DND-41 (cell line): Measurements from ENCODE around the gene ADD2.
A peak's percentile ranks its signal among the peaks of the same experiment; 100 is the strongest.

Source experiments
- ATAC-seq: fragments of 200-7000 bp; cut with Tn5 transposase; 3 replicates; pipeline ENCODE4 v1.9.1; 2021; ENCODE audit warnings: low read depth; ENCODE audit not compliant: insufficient read depth
- DNase-seq: peaks from one replicate; pipeline ENCODE4 v3.0.0-alpha.2; 2020
- H2AFZ ChIP-seq: 2 replicates; pipeline ENCODE4 v1.6.0; 2012; ENCODE audit warnings: low read depth, low read length
- H3K27ac ChIP-seq: 2 replicates; pipeline ENCODE4 v1.5.1; 2012; ENCODE audit warnings: low read length, inconsistent platforms
- H3K27me3 ChIP-seq: fragments of 200-600 bp; sonication (generic); 2 replicates; pipeline ENCODE4 v1.6.0; 2012; ENCODE audit warnings: low read length, mild to moderate bottlenecking, inconsistent platforms; ENCODE audit not compliant: insufficient read depth, poor library complexity
- H3K36me3 ChIP-seq: 2 replicates; pipeline ENCODE4 v1.5.1; 2012; ENCODE audit warnings: low read length, inconsistent platforms; ENCODE audit not compliant: insufficient read depth
- H3K4me1 ChIP-seq: 2 replicates; pipeline ENCODE4 v1.5.1; 2012; ENCODE audit warnings: mild to moderate bottlenecking, low read length; ENCODE audit not compliant: insufficient read depth
- H3K4me2 ChIP-seq: 2 replicates; pipeline ENCODE4 v1.6.0; 2012; ENCODE audit warnings: mild to moderate bottlenecking, moderate library complexity, low read length, inconsistent platforms; ENCODE audit not compliant: insufficient read depth
- H3K4me3 ChIP-seq, 2 experiments: fragments of 200-600 bp in 1 of 2; shearing (Covaris generic) in 1 of 2; 2 replicates each; pipeline ENCODE4 v1.5.1; 2012 to 2016; ENCODE audit warnings: inconsistent platforms in 2 of 2, low read length in 2 of 2, mild to moderate bottlenecking in 2 of 2, low read depth in 1 of 2, moderate library complexity in 1 of 2
- H3K79me2 ChIP-seq: 2 replicates; pipeline ENCODE4 v1.6.0; 2012; ENCODE audit warnings: low read length, inconsistent platforms; ENCODE audit not compliant: insufficient read depth
- H3K9ac ChIP-seq: 2 replicates; pipeline ENCODE4 v1.6.0; 2012; ENCODE audit warnings: low read depth, mild to moderate bottlenecking, inconsistent platforms, low read length, moderate library complexity
- H3K9me3 ChIP-seq: 2 replicates; pipeline ENCODE4 v1.5.1; 2012; ENCODE audit warnings: low read length, moderate library complexity, mild to moderate bottlenecking, inconsistent platforms; ENCODE audit not compliant: insufficient read depth, severe bottlenecking
- H4K20me1 ChIP-seq: 2 replicates; pipeline ENCODE4 v1.6.0; 2012; ENCODE audit warnings: low read length; ENCODE audit not compliant: insufficient read depth
- CTCF ChIP-seq: IDR thresholded peaks from 2 replicates; pipeline ENCODE4 v1.5.1; 2012; ENCODE audit warnings: borderline replicate concordance, low read length, moderate library complexity, mild to moderate bottlenecking; ENCODE audit not compliant: poor library complexity, severe bottlenecking; ENCODE audit errors: extremely low read depth
- EZH2 ChIP-seq: IDR thresholded peaks from 3 replicates; pipeline ENCODE4 v1.6.1; 2012; ENCODE audit warnings: borderline replicate concordance, low read depth, mild to moderate bottlenecking, moderate library complexity, low read length, inconsistent platforms; ENCODE audit not compliant: severe bottlenecking

ADD2 gene

GRCh38 chr2:70657246-70657645 lies 110.8 kb downstream of the ADD2 start:
- H3K36me3 ChIP-seq: no peaks in the 10 kb centered on the region
- no peaks in the 10 kb centered on the region for H3K9me3 ChIP-seq
- no peak overlapping the region for H3K4me3 ChIP-seq
- TF ChIP-seq EZH2 (no peak), CTCF (no peak)
- H3K4me1 ChIP-seq: peaks cover 21% of the 10 kb centered on the region
- no peak overlapping the region for H3K4me2 ChIP-seq
- no peak overlapping the region for H3K9ac ChIP-seq
- DNase-seq: no peak
- no peak overlapping the region for H2AFZ ChIP-seq
- no peaks in the 10 kb centered on the region for H3K79me2 ChIP-seq
- no peak for ATAC-seq
- no peaks in the 10 kb centered on the region for H4K20me1 ChIP-seq
- peaks cover 6% of the 10 kb centered on the region for H3K27me3 ChIP-seq
- peak overlapping the region; percentile 35 for H3K27ac ChIP-seq

DNA sequence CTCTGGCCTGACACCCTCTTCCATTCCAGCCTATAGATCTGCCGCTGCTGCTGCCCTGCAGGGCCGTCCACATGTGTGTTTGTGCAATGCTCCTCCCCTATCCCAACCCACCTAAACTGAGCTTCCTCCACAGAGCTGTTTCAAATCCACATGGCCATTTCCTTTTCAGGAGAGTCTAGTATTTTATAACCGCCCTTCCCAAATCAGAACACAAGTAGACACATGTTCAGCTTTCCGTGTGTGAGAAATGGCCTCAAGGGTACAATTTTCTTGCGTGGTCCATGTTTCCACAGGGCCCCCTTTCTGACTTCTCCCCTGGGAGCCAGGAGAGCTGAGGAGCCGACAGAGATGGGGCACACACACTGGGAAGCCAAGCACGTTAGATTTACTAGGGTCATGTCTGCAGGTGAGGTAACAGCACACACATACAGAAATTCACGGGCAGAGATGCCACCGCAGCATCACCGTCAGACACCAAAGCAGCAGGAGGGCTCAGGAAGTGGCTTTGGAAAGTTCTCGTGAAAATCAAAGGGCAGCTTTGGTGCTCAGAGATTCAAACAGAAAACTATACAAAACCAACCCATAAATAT lies 111.5 kb downstream of the ADD2 start:
- H3K27ac ChIP-seq: peak overlapping the region; percentile 26; the same call in 1 of the 2 replicates
- no peaks in the 10 kb centered on the region for H3K9me3 ChIP-seq
- no peak for TF ChIP-seq CTCF
- TF ChIP-seq EZH2: no peak
- H3K9ac ChIP-seq: no peak overlapping the region
- H3K4me1 ChIP-seq: peaks cover 21% of the 10 kb centered on the region
- no peak overlapping the region for H3K4me2 ChIP-seq
- no peaks in the 10 kb centered on the region for H3K36me3 ChIP-seq
- no peak overlapping the region for H2AFZ ChIP-seq
- no peak overlapping the region for H3K4me3 ChIP-seq
- ATAC-seq: peak; percentile 88
- H3K79me2 ChIP-seq: no peaks in the 10 kb centered on the region
- peaks cover 6% of the 10 kb centered on the region for H3K27me3 ChIP-seq
- peak; percentile 65 for DNase-seq
- H4K20me1 ChIP-seq: no peaks in the 10 kb centered on the region

GRCh38 chr2:70655786-70656185 lies 112.2 kb downstream of the ADD2 start:
- Histone ChIP-seq H3K79me2 (no peaks in the 10 kb centered on the region), H3K27ac (no peak overlapping the region), H2AFZ (no peak overlapping the region), H4K20me1 (no peaks in the 10 kb centered on the region), H3K9ac (no peak overlapping the region), H3K4me2 (no peak overlapping the region), H3K27me3 (peaks cover 6% of the 10 kb centered on the region), H3K9me3 (no peaks in the 10 kb centered on the region), H3K4me3 (no peak overlapping the region), H3K4me1 (peaks cover 21% of the 10 kb centered on the region), H3K36me3 (no peaks in the 10 kb centered on the region)
- no peak for ATAC-seq
- TF ChIP-seq CTCF: no peak
- TF ChIP-seq EZH2: no peak
- DNase-seq: no peak
